Middle frontal gyrus (tissue), 1 donor: ENCODE data around the gene LILRB5.
"Not testable (repeated sequence)": the region's sequence is repeated elsewhere in the genome, so short reads cannot be mapped to it uniquely, and the experiment has no call there.

Experiments used
- DNase-seq: peaks from one replicate; pipeline ENCODE4 v3.0.0-alpha.2; 2015; ENCODE audit warnings: low spot score; ENCODE audit errors: extremely low spot score

Gene LILRB5

GRCh38 chr19:54277111-54277615 is 20.1 kb upstream of the LILRB5 start:
- DNase-seq, result not testable (repeated sequence)

DNA sequence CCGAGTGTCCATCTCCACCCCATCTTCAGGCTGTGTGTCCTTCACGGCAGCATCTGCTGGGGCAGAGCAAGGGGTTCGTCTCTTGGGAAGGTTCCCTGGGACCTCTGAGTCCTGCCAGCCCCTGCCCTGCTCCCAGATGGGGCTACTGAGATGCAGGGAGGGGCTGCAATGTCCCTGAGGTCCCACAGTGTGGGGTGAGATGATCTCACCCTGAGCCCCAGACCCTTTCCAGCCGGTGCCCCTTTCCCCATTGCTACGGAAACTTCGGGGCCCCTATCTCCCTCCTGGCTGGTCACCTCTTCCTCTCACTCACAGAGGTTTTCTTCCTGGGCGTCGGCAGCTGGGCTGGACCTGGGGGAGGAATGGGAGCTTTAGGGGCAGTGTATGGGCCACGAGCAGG is 18.9 kb upstream of the LILRB5 start:
- DNase-seq, result no peak

- not testable (repeated sequence) for DNase-seq
These were observed 17.4 kb upstream of the LILRB5 start for GRCh38 chr19:54274516-54274915.

DNA sequence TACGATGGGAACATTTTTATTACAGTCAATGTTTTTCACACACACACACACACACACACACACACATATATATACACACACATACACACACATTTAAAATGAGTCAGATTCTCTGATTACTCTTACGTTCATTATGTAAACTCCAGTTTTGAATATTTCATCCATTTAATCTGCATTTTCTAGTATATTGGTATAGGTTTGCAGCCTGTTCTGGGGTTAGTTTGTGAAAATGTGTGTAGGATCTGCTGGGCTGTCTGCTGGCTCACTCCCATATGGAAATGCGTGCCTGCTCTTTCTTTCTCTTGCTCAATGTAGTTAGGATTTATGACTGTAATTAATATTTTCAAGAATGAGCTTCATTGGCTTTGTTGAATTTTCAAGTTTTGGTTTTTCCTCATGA is 16.7 kb upstream of the LILRB5 start:
- DNase-seq, result no peak

DNA sequence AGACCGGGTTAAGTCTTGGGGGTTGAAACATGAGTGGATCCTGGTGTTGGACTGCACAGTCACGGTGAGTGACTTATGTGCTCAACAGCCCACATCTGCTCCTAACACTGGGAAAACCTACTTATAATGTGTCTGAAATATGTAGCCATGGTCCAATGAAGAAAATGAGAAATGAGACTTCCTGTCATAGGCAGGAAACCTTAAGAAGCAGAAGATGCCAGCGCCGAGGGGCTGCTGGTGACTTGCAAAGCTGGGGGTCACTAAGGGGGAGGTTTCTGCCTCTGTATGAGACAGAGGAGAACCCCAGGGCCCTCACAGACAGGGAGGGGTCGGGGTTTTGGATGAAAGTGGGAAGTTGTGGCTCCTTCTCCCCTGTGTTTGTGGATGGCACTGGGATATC is 15.1 kb upstream of the LILRB5 start:
- not testable (repeated sequence) for DNase-seq

DNA sequence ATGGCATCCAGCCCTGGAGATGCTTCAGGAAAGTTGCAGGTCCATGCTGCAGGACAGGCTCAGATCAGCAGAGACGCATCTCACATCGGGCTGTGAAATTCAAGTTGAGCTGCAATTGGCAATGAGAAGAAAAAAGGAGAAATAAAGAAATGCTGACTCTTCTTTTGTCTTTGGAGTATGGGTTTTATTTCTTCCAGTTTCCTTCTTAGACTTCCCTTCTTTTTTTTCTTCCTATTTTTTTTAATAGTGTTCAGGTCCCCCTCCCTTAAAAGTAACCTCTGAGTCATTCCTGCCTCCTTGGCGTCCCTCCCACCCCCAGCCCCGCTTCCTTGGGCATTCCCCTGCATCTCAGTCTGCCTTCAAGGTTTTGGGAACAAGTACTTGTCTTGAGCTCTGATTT is 14.5 kb upstream of the LILRB5 start:
- DNase-seq, result not testable (repeated sequence)

- no peak for DNase-seq
These were observed 14.0 kb upstream of the LILRB5 start for GRCh38 chr19:54271106-54271505.

- DNase-seq, result no peak
These were observed 11.9 kb upstream of the LILRB5 start for GRCh38 chr19:54268936-54269335.

- no peak for DNase-seq
These were observed 9.1 kb upstream of the LILRB5 start for GRCh38 chr19:54266133-54266532.

DNA sequence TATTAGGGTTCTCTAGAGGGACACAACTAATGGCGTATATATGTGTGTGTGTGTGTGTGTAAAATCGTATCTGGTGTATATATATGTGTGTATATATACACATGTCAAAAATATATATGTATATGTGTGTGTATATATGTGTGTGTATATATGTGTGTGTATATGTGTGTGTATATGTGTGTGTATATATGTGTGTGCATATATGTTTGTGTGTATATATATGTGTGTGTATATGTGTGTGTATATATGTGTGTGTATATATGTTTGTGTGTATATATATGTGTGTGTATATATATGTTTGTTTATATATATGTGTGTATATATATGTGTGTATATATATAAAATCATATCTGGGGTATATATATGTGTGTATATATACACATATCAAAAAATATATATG is 5.4 kb upstream of the LILRB5 start:
- DNase-seq, result no peak

DNA sequence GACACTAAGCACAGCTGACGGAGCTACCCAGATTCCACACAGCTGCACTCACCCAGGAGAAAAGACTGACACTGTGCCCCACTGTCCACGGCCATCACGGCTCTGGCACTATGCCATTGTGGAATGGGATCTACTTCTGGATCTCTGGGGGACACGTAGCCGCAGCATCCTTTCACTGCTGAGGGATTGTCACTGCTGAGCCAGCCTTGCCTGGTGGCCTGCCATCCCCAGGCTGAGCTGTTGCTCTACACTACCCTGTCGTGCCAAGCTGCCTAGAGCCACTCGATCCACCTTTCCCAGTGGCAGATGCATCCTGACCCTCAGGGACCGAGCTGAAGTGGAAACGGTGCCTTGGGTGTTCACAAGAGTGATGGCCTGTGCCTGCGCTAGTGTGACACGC is 5.0 kb upstream of the LILRB5 start:
- no peak for DNase-seq

GRCh38 chr19:54256250-54257115 is 590 bp downstream of the LILRB5 start:
- DNase-seq, result no peak

GRCh38 chr19:54255105-54255775 is 1.8 kb downstream of the LILRB5 start:
- no peak for DNase-seq

DNA sequence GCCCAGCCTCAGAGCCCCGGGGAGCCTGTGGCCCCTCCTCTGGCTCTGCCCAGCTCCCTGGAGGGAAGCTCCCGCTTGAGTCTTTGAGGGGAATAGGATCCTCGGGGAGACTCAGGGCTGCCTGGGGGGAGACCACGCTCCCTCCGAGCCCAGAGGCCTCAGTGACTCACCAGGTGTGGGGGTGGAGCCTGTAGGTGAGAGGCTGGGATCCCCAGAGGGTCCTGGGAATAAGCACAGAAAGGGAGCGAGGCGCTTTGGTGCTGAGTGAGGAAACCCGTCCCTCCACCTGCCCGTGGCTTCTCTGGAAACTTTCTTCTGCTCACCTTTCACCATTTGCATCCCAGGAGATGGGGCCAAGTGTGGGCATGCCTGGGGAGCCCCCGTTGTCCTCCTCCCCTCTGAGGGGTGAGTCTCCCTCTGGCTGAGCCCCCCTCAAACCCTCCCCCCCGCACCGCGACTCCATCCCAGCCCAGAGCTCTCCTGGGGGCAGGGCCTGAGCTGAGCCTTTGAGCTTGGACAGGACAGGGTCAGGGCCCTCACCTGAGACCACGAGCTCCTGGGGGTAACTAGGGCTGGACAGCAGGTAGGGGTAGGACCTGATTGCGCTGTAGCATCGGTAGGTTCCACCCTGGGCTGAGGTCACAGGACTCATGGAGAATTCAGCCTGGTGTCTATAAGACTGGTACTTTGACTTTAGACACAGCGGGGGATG is 2.7 kb downstream of the LILRB5 start:
- no peak for DNase-seq

DNA sequence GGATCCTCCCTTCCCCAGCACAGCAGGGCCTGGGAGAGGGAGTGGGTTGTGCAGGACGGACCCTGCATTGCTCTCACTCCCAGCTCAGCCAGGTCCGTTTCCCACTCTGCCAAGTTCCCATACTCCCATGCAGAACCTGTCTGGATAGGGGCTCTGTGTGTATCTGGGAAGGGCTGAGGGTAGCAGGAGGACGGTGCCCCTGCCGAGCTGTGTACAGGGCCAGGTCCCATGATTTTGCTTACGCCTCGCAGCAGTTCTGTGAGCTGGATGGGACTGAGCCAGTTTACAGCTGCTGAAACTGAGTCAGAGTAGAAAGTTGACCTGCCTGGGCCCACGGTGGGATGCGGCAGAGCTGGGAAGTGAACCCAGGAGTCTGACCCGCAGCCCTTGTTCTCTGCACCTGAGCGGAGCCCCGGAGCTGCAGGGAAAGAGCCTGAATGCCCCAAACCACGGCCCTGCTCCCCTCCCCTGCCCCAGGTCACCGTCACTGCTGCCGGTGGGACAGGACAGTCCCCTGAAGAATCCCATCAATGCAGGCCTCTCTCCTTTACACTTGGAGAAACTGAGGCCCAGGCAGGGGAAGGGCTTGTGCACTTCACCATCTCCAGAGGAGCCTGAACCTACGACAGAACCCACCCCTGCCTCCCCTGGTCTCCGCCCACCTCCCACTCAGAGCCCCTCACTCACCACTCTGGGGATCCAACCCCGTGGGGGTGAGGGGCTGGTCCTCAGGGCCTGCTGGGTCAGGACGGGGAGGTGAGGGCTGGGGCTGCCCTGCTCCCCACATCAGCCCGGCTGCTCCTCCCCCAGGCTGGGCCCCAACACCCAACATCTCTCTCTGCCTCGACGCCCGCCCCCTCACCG is 3.5 kb downstream of the LILRB5 start:
- DNase-seq, result no peak

- no peak for DNase-seq
These were observed 4.2 kb downstream of the LILRB5 start for GRCh38 chr19:54252845-54253244.

DNA sequence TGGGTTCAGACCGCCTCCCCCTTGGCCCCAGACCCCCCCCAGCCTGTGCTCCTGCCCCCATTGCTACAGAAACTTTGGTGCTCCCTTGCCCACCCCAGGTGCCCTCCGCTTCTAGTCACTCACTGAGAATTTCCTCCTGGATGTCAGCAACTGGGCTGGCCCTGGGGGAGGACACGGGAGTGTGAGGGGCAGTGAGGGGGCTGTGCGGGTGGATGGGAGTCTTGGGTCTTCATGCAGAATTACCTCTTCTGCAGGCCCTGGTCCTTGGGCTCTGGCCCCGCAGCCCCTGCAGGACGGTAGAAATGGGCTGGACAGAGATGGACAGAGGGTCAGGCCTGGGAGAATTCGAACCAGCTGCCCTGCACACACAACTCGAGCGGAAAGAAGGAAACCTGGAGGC is 4.8 kb downstream of the LILRB5 start:
- DNase-seq, result no peak

GRCh38 chr19:54248016-54248601 is 9.0 kb downstream of the LILRB5 start:
- no peak for DNase-seq

- no peak for DNase-seq
These were observed 9.8 kb downstream of the LILRB5 start for GRCh38 chr19:54247106-54247930.

DNA sequence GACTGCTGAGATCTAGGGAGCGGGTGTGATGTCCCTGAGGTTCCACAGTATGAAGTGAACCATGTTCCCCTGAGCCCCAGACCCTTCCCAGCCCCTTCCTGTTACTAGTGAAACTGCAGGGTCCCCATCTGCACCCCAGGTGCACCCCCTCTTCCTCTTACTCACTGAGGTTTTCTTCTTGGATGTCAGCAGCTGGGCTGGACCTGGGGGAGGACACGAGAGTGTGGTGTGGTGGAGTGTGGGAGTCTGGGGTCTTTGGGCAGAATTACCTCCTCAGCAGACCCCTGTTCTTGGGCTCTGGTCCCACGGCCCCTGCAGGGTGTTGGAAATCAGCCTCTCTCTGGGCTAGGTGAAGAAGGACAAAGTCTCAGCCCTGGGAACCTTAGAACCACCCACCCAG is 11.1 kb downstream of the LILRB5 start:
- no peak for DNase-seq
